ENCODE results near the gene ZNF529. TPM values are rescaled to one million over a fixed set of nuclear protein-coding genes. Genes with fewer than 3 reads are reported as not detected.

ZNF529 gene
- 3.2 TPM for polyA plus RNA-seq (2012; ENCODE audit: insufficient read length, low read depth)

- TF ChIP-seq FOXP2 (optimal IDR thresholded peaks at IDR 0.05; ENCODE audit: borderline replicate concordance, extremely low read depth, extremely low read length, insufficient read depth), result peak; percentile 61
- TF ChIP-seq POLR2AphosphoS5 (IDR thresholded peaks at IDR 0.05; ENCODE audit: low read depth, low read length), result peak; percentile 77
- peak; percentile 82; the same call in 1 of the 2 replicates for TF ChIP-seq SIN3A (IDR thresholded peaks at IDR 0.05; ENCODE audit: borderline replicate concordance, insufficient read depth, low read length)
- 0 out of 2 replicates have a peak, but pooled peaks have one; percentile 46 for TF ChIP-seq TAF1 (IDR thresholded peaks at IDR 0.05; ENCODE audit: borderline replicate concordance, insufficient read depth, low read length)
- no peak for TF ChIP-seq REST (IDR thresholded peaks at IDR 0.05; ENCODE audit: insufficient read depth in 1 of 2, low read depth in 2 of 2, low read length in 2 of 2)
Measured at GRCh38 chr19:36573020-36573894, at the start of gene ZNF529. TSS of gene ZNF529 (minus strand) at chr19:36573292. CDS start at chr19:36572346, 946 bp downstream.

GRCh38 chr19:36605877-36606478 lies 32.9 kb upstream of the ZNF529 start:
- no peak for TF ChIP-seq TAF1 (IDR thresholded peaks at IDR 0.05; ENCODE audit: borderline replicate concordance, insufficient read depth, low read length)

GRCh38 chr19:36605101-36605876 lies 32.2 kb upstream of the ZNF529 start, which contains the start of gene ZNF382:
TSS of gene ZNF382 (plus strand) at chr19:36605313. CDS start at chr19:36609915, 4,602 bp downstream.
- TF ChIP-seq TAF1 (IDR thresholded peaks at IDR 0.05; ENCODE audit: borderline replicate concordance, insufficient read depth, low read length) (peak; percentile 52; the same call in 1 of the 2 replicates), SIN3A (IDR thresholded peaks at IDR 0.05; ENCODE audit: borderline replicate concordance, insufficient read depth, low read length) (no peak), POLR2AphosphoS5 (IDR thresholded peaks at IDR 0.05; ENCODE audit: low read depth, low read length) (peak; percentile 90; the same call in 1 of the 2 replicates), REST (IDR thresholded peaks at IDR 0.05; ENCODE audit: insufficient read depth in 1 of 2, low read depth in 2 of 2, low read length in 2 of 2) (no peak)

GRCh38 chr19:36604656-36605100 lies 31.6 kb upstream of the ZNF529 start:
- TF ChIP-seq TAF1 (IDR thresholded peaks at IDR 0.05; ENCODE audit: borderline replicate concordance, insufficient read depth, low read length) (no peak), SIN3A (IDR thresholded peaks at IDR 0.05; ENCODE audit: borderline replicate concordance, insufficient read depth, low read length) (0 out of 2 replicates have a peak, but pooled peaks have one; percentile 12)

GRCh38 chr19:36579255-36579654 lies 6.2 kb upstream of the ZNF529 start:
- no peak for TF ChIP-seq FOXP2 (optimal IDR thresholded peaks at IDR 0.05; ENCODE audit: borderline replicate concordance, extremely low read depth, extremely low read length, insufficient read depth)
- no peak for TF ChIP-seq REST (IDR thresholded peaks at IDR 0.05; ENCODE audit: insufficient read depth in 1 of 2, low read depth in 2 of 2, low read length in 2 of 2)
- TF ChIP-seq SIN3A (IDR thresholded peaks at IDR 0.05; ENCODE audit: borderline replicate concordance, insufficient read depth, low read length), result no peak
- TF ChIP-seq POLR2AphosphoS5 (IDR thresholded peaks at IDR 0.05; ENCODE audit: low read depth, low read length), result no peak
- TF ChIP-seq TAF1 (IDR thresholded peaks at IDR 0.05; ENCODE audit: borderline replicate concordance, insufficient read depth, low read length), result no peak
